ENCODE measurements around the gene A2M.

A2M gene

GRCh38 chr12:9106067-9106466, 9.7 kb downstream of the A2M start (continued):
- no peak for TF ChIP-seq ZNF398 (tag by site-specific recombination; IDR thresholded peaks at IDR 0.05)

- no peak overlapping the region for H3K27ac ChIP-seq (ENCODE audit: extremely low read depth, low read depth, low read length)
- ChIA-PET CTCF (interaction anchor here (0.6 kb wide), 1 partner anchor 29 kb away, joined by 4 read pairs; no protein-coding TSS in a partner anchor), POLR2A (no interaction called here)
- H3K4me3 ChIP-seq (ENCODE audit: low read depth, low read length), result no peak overlapping the region
- no peaks in the 10 kb centered on the region for H3K9me3 ChIP-seq (ENCODE audit: control insufficient read depth, insufficient read depth, low read depth, low read length)
- no peaks in the 10 kb centered on the region for H3K36me3 ChIP-seq (ENCODE audit: control insufficient read depth in 2 of 2, insufficient read depth in 1 of 2, low read length in 2 of 2)
- no peak for TF ChIP-seq ZNF133 (tag by site-specific recombination; IDR thresholded peaks at IDR 0.05)
- no peak for TF ChIP-seq ZNF518A (tag by site-specific recombination; conservative IDR thresholded peaks at IDR 0.05; ENCODE audit: low read depth)
- no peak for TF ChIP-seq ZEB2 (tag by site-specific recombination; IDR thresholded peaks at IDR 0.05)
- TF ChIP-seq ZNF416 (tag by site-specific recombination; IDR thresholded peaks at IDR 0.05), result no peak
- no peak for TF ChIP-seq ZNF157 (tag by site-specific recombination; IDR thresholded peaks at IDR 0.05)
- no peak for TF ChIP-seq ZFP69B (tag by site-specific recombination; IDR thresholded peaks at IDR 0.05)
- no peak for TF ChIP-seq YY2 (tag by site-specific recombination; IDR thresholded peaks at IDR 0.05)
- no peak for TF ChIP-seq HOXC10 (CRISPR knock-in tag; IDR thresholded peaks at IDR 0.05)
- TF ChIP-seq ZNF654 (tag by site-specific recombination; IDR thresholded peaks at IDR 0.05; ENCODE audit: low read depth), result no peak
- no peak for TF ChIP-seq ZBTB20 (tag by site-specific recombination; IDR thresholded peaks at IDR 0.05)
- TF ChIP-seq ZNF76 (tag by site-specific recombination; IDR thresholded peaks at IDR 0.05; ENCODE audit: borderline replicate concordance, low read depth), result no peak
- no peak for TF ChIP-seq ZNF639 (tag by site-specific recombination; IDR thresholded peaks at IDR 0.05)
- TF ChIP-seq TSHZ1 (tag by site-specific recombination; IDR thresholded peaks at IDR 0.05; ENCODE audit: borderline replicate concordance), result no peak
- TF ChIP-seq SCRT1 (tag by site-specific recombination; IDR thresholded peaks at IDR 0.05; ENCODE audit: borderline replicate concordance), result no peak
- no peak for TF ChIP-seq ZBTB7A (tag by site-specific recombination; IDR thresholded peaks at IDR 0.05; ENCODE audit: low read depth)
- no peak for TF ChIP-seq ZNF777 (tag by site-specific recombination; IDR thresholded peaks at IDR 0.05; ENCODE audit: borderline replicate concordance)
- no peak for TF ChIP-seq ZNF335 (tag by site-specific recombination; conservative IDR thresholded peaks at IDR 0.05)
- no peak for TF ChIP-seq ATF2 (tag by site-specific recombination; IDR thresholded peaks at IDR 0.05; ENCODE audit: low read depth)
- no peak for TF ChIP-seq ZNF48 (tag by site-specific recombination; IDR thresholded peaks at IDR 0.05)
- H3K4me1 ChIP-seq (ENCODE audit: control insufficient read depth, insufficient read depth, low read length), result no peaks in the 10 kb centered on the region
Measured at GRCh38 chr12:9104767-9105423, 10.8 kb downstream of the A2M start.

Measured in HEK293 (cell line).